GM23338 (cell line): ENCODE measurements around the gene GAL3ST2. TPM values are rescaled to one million over a fixed set of nuclear protein-coding genes. Genes with fewer than 3 reads are reported as not detected.

ENCODE experiments used
- POLR2AphosphoS5 ChIP-seq: IDR thresholded peaks from 2 replicates; pipeline ENCODE4 v1.6.1; 2016; ENCODE audit warnings: antibody characterized with exemption, low read depth
- ZNF331 ChIP-seq: fragments of 250-450 bp; sonication (Bioruptor Pico); IDR thresholded peaks from 2 replicates; pipeline ENCODE4 v1.5.0; 2020; ENCODE audit warnings: low read depth, mild to moderate bottlenecking, moderate library complexity
- polyA plus RNA-seq: library from polyadenylated mRNA; unstranded; fragments of >200 nt; fragmentation: Nextera tagmentation; extraction: Ambion mirVana; gene quantifications from 2 replicates; pipeline ENCODE4 v1.2.1, GENCODE V29; 2016
- total RNA-seq: library from RNA; depleted of rRNA; stranded (reverse); fragments of >200 nt; shearing (Covaris generic); gene quantifications from 2 replicates; pipeline ENCODE4 v1.2.3, GENCODE V29; 2014
- TF ChIP-seq, protein P1 (sequence below): IDR thresholded peaks from one replicate; pipeline ENCODE4 v1.6.1; 2018; ENCODE audit warnings: antibody characterized with exemption; ENCODE audit not compliant: unreplicated experiment
- TF ChIP-seq, protein P2 (sequence below): fragments of 250-450 bp; sonication (Bioruptor Pico); IDR thresholded peaks from 2 replicates; pipeline ENCODE4 v1.5.0; 2020; ENCODE audit warnings: mild to moderate bottlenecking, moderate library complexity

GAL3ST2 gene
- total and polyA plus RNA-seq, 2 experiments from 2014 or later = 0.19 to 0.24 TPM

DNA sequence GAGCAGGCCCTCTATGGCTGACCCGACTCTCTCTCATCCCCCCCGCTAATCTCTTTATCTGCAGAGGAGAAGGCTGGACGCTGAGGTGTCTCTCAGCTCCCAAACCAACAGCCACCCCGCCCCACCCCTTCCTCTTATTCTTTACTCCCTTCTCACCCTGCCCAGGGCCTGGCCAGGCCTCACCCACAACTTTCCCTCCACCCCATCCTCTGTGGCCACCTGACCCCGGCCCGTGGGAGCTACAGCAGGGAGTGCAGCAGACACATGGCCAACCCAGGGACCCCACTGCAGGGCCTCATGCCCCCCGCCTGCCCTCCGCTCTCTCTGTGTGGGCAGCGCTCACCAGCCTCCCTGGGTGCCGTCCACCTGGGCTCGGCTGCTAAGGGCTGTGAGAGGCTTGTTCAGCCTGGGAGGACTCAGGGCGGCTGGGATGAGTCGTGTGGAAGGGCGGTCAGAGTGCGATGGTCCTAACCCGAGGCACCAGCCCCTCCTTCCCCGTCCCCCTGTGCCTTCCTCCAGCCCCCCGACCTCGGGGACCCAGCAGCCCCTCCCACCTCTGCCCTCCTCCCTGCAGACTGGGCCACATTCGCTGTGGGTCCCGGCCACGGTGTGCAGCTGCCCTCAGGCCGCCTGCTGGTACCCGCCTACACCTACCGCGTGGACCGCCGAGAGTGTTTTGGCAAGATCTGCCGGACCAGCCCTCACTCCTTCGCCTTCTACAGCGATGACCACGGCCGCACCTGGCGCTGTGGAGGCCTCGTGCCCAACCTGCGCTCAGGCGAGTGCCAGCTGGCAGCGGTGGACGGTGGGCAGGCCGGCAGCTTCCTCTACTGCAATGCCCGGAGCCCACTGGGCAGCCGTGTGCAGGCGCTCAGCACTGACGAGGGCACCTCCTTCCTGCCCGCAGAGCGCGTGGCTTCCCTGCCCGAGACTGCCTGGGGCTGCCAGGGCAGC is 39.1 kb downstream of the GAL3ST2 start (continued):
- TF ChIP-seq, protein P1, sequence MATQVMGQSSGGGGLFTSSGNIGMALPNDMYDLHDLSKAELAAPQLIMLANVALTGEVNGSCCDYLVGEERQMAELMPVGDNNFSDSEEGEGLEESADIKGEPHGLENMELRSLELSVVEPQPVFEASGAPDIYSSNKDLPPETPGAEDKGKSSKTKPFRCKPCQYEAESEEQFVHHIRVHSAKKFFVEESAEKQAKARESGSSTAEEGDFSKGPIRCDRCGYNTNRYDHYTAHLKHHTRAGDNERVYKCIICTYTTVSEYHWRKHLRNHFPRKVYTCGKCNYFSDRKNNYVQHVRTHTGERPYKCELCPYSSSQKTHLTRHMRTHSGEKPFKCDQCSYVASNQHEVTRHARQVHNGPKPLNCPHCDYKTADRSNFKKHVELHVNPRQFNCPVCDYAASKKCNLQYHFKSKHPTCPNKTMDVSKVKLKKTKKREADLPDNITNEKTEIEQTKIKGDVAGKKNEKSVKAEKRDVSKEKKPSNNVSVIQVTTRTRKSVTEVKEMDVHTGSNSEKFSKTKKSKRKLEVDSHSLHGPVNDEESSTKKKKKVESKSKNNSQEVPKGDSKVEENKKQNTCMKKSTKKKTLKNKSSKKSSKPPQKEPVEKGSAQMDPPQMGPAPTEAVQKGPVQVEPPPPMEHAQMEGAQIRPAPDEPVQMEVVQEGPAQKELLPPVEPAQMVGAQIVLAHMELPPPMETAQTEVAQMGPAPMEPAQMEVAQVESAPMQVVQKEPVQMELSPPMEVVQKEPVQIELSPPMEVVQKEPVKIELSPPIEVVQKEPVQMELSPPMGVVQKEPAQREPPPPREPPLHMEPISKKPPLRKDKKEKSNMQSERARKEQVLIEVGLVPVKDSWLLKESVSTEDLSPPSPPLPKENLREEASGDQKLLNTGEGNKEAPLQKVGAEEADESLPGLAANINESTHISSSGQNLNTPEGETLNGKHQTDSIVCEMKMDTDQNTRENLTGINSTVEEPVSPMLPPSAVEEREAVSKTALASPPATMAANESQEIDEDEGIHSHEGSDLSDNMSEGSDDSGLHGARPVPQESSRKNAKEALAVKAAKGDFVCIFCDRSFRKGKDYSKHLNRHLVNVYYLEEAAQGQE = no peak
- no peak for TF ChIP-seq POLR2AphosphoS5
- TF ChIP-seq ZNF331 (CRISPR knock-in tag) = no peak
- TF ChIP-seq, protein P2, sequence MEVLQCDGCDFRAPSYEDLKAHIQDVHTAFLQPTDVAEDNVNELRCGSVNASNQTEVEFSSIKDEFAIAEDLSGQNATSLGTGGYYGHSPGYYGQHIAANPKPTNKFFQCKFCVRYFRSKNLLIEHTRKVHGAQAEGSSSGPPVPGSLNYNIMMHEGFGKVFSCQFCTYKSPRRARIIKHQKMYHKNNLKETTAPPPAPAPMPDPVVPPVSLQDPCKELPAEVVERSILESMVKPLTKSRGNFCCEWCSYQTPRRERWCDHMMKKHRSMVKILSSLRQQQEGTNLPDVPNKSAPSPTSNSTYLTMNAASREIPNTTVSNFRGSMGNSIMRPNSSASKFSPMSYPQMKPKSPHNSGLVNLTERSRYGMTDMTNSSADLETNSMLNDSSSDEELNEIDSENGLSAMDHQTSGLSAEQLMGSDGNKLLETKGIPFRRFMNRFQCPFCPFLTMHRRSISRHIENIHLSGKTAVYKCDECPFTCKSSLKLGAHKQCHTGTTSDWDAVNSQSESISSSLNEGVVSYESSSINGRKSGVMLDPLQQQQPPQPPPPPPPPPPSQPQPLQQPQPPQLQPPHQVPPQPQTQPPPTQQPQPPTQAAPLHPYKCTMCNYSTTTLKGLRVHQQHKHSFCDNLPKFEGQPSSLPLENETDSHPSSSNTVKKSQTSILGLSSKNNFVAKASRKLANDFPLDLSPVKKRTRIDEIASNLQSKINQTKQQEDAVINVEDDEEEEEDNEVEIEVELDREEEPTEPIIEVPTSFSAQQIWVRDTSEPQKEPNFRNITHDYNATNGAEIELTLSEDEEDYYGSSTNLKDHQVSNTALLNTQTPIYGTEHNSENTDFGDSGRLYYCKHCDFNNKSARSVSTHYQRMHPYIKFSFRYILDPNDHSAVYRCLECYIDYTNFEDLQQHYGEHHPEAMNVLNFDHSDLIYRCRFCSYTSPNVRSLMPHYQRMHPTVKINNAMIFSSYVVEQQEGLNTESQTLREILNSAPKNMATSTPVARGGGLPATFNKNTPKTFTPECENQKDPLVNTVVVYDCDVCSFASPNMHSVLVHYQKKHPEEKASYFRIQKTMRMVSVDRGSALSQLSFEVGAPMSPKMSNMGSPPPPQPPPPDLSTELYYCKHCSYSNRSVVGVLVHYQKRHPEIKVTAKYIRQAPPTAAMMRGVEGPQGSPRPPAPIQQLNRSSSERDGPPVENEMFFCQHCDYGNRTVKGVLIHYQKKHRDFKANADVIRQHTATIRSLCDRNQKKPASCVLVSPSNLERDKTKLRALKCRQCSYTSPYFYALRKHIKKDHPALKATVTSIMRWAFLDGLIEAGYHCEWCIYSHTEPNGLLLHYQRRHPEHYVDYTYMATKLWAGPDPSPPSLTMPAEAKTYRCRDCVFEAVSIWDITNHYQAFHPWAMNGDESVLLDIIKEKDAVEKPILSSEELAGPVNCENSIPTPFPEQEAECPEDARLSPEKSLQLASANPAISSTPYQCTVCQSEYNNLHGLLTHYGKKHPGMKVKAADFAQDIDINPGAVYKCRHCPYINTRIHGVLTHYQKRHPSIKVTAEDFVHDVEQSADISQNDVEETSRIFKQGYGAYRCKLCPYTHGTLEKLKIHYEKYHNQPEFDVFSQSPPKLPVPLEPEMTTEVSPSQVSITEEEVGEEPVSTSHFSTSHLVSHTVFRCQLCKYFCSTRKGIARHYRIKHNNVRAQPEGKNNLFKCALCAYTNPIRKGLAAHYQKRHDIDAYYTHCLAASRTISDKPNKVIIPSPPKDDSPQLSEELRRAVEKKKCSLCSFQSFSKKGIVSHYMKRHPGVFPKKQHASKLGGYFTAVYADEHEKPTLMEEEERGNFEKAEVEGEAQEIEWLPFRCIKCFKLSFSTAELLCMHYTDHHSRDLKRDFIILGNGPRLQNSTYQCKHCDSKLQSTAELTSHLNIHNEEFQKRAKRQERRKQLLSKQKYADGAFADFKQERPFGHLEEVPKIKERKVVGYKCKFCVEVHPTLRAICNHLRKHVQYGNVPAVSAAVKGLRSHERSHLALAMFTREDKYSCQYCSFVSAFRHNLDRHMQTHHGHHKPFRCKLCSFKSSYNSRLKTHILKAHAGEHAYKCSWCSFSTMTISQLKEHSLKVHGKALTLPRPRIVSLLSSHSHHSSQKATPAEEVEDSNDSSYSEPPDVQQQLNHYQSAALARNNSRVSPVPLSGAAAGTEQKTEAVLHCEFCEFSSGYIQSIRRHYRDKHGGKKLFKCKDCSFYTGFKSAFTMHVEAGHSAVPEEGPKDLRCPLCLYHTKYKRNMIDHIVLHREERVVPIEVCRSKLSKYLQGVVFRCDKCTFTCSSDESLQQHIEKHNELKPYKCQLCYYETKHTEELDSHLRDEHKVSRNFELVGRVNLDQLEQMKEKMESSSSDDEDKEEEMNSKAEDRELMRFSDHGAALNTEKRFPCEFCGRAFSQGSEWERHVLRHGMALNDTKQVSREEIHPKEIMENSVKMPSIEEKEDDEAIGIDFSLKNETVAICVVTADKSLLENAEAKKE (CRISPR knock-in tag) = no peak
